Measurements from ENCODE around the gene SULT2B1.
A peak's percentile ranks its signal among the peaks of the same experiment; 100 is the strongest.
"Not testable (repeated sequence)": the region's sequence is repeated elsewhere in the genome, so short reads cannot be mapped to it uniquely, and the experiment has no call there.

SULT2B1 gene

DNA sequence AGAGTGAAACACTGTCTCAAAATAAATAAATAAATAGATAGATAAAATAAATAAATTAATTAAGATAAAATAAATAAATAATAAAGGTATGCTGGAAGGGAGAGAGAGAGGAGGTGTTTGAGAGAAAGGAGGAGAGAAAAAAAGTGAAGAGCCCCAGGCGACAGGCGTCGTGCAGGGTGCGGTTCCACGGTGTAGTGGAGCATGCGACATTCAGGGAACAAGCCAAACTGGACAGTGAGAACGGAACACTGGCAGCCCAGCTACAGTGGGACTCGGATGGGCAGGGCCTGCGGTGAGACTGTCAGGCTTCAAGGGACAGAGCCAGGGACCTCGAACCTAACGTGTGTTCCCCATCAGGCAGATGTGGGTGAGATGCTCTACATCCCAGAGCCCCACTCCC lies 9.4 kb downstream of the SULT2B1 start:
- no peak for DNase-seq

DNA sequence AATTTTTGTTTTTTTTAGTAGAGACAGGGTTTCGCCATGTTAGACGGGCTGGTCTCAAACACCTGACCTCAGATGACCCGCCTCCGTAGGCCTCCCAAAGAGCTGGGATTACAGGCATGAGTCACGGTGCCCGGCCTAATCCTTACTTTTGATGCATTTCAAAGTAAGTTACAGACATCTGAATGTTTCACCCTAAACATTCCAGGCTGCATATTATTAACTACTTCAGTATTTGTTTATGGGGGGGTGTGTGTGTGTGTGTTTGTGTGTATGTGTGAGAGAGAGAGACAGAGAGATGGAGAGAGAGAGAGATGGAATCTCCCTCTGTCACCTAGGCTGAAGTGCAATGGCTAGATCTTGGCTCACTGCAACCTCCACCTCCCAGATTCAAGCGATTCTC lies 13.1 kb downstream of the SULT2B1 start:
- no peak for DNase-seq

DNA sequence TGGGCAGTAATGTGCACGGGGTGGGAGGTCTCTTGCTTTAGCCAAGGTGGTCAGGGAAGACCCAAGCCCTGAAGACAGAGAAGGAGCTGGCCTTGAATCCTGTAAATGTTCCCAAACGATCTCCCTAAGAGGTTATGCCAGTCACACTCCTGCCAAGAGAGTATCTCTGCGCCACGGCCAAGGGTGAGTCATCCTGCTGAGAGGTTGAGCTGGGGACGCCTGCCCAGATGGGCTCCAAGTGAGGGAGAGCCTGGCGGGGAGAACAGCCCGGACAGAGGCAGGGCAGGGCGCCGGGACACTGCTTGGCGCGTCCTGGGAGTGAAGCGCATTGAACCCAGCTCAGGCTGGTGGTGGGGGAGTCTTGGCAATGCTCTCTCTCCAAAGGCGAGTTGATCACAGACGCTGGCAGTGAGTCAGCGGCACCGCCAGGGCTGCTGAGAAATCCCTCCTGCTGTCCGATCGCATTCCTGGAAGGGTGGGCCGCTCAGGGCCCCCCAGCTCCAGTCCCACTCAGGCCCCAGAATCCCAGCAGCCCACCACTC lies 16.4 kb downstream of the SULT2B1 start:
- DNase-seq: peak; percentile 30

DNA sequence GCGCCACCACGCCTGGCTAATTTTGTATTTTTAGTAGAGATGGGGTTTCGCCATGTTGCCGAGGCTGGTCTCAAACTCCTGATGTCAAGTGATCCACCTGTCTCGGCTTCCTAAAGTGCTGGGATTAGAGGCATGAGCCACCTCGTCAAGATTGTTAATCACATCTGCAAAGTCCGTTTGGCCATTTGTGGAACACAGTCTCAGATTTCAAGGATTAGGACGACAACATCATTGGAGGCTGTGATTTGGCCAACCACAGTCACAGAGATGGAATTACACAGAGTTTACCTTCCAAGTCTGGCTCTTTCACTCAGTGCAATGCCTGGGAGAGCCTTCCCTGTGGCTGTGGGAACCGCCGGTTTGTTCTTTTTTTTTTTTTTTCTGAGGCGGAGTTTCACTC lies 17.8 kb downstream of the SULT2B1 start:
- no peak for DNase-seq

DNA sequence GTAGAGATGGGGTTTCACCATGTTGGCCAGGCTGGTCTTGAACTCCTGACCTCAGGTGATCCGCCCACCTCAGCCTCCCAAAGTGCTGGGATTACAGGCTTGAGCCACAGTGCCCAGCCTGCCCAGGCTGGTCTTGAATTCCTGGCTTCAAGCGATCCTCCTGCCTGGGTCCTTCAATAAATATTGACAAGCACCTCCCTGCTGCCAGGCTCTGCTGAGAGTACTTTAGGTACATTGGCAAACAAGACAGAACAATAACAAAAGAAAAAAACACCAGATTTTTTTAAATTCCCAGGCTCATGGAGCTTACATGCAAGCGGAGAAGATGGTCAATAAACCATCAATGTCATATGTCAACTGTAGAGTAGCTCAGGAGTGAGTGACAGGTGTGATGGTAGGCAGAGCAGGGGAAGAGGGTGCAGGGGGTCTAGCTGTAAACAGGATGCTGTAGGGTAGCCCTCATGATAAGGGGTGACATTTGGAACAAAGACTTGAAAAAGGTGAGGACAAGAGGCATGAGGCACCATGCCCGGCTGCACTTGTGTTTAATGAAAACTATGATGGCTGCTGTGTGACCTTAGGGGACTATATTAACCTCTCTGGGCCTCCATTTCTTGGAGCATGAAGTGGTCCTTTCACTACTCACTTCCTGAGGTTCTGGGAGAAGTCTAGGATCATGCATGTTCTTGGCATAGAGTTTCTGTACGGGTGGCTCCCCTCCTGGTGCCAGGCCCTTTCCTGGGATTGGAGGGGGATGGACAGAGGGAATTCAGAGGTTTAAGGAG lies 19.6 kb downstream of the SULT2B1 start:
- no peak for DNase-seq

DNA sequence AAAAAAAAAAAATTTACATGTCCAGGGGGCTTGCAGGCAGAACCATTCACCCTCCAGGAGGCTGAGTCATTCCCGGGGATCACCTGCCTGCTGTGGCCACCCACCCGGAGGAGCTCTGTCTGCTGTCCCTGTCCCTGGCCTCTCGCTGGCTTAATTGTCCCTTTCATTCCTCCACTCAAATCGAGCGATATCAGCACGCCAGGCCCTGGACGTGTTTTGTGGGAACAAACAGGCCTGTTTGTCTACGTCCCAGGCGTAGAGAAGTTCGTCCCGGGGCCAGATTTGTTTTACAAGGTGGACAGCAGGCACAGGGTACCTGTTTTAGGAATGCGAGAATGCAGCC lies 21.2 kb downstream of the SULT2B1 start:
- DNase-seq: no peak

DNA sequence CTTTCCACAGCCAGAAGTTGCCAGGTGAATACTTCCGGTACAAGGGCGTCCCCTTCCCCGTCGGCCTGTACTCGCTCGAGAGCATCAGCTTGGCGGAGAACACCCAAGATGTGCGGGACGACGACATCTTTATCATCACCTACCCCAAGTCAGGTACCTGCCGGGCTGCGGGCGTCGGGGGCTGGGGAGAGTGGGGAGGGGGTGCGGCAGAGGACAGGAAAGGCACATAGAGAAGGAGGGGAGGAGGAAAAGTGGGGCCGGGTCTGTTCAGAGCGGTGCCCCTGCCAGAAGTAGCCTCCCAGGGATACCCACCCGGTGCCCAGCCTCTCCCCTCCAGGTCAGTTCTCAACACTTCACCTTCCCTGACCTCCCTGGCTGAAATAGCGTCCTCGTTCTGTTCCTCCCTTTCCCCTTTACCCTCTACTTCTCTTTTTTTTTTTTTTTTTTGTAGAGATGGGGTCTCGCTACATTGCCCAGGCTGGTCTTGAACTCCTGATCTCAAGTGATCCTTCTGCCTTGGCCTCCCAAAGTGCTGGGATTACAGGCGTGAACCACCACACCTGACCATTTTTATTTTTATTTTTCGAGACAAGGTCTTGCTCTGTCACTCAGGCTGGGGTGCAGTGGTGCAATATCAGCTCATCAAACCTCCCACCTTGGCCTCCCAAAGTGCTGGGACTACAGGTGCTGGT lies 24.1 kb downstream of the SULT2B1 start:
- DNase-seq: no peak

DNA sequence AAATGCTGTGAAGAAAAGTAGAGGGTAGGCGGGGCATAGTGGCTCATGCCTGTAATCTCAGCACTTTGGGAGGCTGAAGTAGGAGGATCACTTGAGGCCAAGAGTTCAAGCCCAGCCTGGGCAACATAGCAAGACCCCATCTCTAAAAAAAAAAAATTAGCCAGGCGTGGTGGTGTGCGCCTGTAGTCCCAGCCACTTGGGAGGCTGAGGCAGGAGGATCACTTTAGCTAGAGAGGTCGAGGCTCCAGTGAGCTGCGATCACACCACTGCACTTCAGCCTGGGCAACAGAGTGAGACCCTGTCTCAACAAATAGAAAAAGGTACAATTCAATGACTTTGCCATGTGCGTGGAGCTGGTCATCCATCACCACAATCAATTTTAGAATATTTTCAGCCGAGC lies 25.9 kb downstream of the SULT2B1 start:
- not testable (repeated sequence) for DNase-seq

DNA sequence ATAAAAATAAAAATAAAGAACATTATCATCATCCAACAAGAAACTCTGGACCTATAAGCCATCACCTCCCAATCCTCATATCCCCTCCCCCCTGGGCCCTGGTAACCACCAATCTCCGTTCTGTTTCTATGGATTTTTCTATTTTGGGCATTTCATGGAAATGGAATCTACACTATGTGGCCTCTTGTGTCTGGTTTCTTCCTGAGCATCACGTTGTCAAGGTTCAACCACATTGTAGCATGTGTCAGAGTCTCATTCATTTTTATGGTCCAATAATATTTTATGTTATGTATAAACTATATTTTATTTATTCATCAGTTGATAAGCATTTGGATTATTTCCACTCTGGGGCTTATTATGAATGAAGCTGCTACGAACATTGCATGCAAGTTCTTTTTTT lies 26.9 kb downstream of the SULT2B1 start:
- DNase-seq: no peak

DNA sequence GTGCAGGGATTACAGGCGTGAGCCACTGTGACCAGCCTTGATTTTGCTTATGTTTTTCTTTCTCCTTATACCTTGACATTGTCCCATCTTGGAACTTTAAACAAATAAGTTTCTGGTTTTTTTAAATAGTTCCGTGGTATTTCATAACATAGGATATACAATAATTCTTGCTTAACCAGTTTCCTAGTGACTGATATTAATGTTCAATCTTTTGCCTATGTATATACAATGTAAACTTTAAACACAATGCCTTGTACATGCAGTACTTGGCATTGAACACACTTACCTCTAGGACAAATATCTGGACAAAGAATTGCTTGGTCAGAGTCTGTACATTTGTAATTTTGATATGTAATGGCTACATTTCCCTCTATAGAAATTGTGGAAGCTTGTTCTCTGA lies 30.2 kb downstream of the SULT2B1 start:
- DNase-seq: no peak

DNA sequence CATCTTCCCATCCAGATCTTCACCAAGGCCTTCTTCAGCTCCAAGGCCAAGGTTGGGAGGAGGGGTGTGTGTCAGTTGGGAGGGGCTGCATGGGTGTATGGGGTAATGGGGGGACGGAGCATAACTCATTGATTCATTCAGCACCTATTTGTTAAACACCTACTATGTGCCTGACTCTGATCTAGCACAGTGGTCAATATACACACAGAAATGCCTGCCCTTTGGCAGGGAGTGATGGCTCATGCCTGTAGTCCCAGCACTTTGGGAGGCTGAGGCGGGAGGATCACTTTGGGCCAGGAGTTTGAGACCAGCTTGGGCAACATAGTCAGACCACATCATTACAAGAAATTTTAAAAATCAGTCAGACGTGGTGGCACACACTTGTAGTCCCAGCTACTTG lies 35.4 kb downstream of the SULT2B1 start:
- no peak for DNase-seq

DNA sequence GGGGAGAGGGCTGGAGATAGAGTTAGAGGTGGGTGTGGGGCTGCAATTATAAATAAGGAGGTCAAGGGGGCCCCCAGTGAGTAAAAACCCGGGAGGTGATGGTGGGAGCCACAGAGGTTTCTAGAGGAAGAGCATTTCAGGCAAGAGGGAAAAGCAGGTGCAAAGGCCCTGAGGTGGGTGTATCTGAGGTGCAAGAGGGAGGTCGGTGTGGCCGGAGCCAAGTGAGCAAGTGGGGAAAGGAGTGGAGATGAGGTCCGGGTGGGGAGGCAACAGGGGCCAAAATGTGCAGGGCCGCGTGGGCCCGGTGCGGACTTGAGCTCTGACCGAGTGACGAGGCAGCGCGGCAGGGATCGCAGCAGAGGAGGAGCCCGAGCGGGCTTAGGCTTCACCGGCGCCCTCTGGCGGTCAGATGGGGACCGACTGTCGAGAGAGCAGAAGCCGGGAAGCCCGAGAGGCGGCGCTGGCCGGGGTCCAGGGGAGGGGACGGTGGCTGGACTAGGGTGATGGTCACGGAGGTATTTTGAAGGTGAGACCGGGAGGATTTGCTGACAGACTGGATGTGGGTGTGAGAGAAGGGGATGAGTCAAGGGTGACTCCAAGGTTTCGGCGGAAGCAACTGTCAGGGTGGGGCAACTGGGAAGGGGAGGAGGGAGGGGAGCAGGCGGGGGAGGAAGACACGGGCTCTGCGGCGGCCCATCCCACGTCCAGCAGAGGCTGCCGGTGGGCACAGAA lies 36.9 kb downstream of the SULT2B1 start:
- peak; percentile 69 for DNase-seq

DNA sequence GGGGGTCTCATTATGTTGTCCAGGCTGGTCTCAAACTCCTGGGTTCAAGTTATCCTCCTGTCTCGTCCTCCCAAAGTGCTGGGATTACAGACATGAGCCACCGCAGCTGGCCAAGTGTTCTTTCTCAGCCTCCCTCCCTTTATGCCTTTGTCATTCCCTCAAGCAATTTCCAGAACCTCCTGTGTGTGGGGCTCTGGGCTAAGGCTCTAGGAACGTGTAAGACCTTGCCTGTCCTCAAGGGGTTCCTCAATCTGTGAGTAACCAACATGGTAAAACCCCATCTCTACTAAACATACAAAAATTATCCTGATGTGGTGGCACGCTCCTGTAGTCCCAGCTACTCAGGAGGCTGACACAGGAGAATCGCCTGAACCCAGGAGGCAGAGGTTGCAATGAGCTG lies 39.0 kb downstream of the SULT2B1 start:
- DNase-seq: no peak

DNA sequence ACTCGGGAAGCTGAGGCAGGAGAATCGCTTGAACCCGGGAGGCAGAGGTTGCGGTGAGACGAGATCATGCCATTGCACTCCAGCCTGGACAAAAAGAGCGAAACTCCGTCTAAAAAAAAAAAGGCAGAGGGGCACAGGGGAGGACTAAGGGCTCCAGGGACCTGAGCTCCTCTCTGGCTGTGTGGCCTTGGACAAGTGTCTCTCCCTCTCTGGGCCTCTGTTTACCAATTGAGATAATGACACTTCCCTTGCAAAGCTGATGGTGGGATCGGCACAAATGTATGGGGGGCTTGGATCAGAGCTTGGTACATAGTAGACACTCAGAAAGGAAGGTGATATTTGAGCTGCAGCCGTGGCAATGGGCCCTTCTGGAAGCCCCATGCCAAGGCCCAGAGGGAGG lies 43.2 kb downstream of the SULT2B1 start:
- no peak for DNase-seq

DNA sequence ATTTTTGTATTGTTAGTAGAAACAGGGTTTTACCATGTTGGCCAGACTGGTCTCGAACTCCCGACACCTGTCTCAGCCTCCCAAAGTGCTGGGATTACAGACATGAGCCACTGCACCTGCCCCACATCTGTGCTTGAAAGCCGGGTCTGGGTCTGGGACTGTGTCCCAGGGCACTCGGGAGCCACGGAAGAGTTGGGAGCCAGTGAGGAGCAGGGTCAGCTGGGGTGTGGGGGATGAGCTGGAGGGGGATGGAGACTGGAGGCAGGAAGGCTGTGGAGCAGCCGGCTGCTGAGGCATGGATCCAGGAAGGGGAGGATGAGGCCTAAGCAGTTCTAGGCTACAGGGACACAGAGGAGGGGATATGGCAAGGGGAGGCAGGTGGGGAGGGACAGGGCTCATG lies 43.9 kb downstream of the SULT2B1 start:
- no peak for DNase-seq

DNA sequence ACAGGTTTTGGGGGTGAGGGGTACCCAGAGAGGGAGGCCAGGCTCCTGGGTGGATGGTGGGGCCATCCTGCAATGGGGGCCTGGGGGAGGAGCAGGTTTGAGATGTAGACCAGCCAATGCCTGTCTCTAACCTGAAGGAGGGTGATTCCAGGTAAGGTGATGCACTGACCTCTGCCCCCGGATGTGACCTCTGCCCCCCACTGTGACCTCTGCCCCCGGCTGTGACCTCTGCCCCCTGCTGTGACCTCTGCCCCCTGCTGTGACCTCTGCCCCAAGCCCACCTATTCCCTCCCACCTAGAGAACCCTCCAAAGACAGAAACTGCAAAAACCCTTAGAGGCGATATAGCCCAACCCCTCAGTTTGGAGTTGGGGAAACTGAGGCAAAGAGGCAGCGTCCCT lies 44.3 kb downstream of the SULT2B1 start:
- DNase-seq: no peak

DNA sequence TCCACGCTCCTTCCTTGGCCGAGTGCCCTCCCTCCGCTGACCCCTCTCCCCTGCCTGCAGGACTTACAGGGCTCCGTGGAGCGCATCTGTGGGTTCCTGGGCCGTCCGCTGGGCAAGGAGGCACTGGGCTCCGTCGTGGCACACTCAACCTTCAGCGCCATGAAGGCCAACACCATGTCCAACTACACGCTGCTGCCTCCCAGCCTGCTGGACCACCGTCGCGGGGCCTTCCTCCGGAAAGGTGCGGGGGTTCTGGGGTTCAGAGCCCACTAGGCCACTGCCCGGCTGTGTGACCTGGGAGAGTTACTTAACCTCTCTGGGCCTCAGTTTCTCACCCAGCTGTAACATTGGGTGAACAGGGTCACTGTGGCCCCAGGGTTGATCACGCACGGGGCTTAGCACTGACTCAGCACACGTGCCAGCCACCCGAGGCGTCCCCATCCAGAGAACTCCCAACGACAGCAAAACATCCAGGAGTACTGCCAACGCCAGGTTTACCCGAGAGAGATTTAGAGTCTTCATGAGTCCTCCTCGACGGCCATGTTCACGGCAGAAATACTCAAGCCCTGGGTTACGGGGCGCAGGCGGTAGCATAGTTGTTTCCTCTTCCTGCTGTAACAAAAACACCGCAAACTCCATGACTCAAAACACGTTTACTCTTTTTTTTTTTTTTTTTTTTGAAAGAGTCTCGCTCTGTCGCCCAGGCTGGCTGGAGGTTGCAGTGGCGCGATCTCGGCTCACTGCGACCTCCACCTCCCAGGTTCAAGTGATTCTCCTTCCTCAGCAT lies 44.9 kb downstream of the SULT2B1 start:
- DNase-seq: no peak

DNA sequence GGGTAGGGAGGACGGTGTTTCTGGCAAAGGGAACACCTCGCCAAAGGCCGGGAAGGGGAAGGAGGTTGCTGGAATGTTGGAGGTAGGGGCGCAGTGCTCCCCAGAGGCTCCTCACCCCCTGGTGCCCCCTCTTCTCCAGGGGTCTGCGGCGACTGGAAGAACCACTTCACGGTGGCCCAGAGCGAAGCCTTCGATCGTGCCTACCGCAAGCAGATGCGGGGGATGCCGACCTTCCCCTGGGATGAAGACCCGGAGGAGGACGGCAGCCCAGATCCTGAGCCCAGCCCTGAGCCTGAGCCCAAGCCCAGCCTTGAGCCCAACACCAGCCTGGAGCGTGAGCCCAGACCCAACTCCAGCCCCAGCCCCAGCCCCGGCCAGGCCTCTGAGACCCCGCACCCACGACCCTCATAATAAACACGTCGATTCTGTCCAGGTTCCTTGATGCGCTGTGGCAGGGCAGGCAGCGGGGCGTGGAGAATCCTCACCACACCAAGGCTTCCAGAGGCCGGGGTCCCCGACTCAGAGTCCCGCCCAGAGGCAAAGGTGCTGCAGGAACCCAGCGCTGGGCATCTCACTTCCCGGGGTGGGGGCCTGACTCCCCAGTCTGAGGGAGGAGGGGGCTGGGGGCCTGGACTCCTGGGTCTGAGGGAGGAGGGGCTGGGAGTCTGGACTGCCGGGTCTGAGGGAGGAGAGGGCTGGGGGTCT lies 47.2 kb downstream of the SULT2B1 start:
- no peak for DNase-seq

DNA sequence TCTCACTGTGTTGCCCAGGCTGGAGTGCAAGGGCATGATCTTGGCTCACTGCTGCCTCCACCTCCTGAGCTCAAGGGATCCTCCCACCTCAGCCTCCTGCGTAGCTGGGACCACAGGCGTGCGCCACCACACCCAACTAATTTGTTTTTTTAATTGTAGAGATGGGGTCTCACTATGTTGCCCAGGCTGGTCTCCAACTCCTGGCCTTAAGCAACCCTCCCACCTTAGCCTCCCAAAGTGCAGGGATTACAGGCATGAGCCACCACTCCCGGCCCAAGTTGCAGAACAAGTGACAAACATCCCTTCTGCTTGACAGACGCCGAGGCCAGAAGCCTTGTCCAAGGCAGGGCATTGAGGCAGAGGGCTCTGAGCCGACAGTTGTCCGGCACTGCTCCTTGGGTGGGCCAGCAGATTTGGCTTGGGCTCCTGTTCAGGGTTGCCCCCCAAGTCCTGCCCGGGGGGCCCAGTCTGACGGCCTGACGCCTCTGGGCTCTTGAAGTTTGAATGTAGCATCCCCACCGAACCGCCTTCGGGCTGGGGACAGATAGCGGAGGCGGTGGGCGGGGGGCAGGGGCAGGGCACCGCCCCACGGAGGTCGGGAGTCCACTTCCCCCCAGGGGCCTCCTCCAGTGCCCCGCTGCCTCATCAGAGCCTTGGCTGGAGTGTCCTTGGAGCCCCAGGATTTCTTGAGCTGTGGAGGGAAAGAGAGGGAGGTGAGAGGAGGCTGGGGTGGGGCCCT lies 48.9 kb downstream of the SULT2B1 start:
- no peak for DNase-seq

DNA sequence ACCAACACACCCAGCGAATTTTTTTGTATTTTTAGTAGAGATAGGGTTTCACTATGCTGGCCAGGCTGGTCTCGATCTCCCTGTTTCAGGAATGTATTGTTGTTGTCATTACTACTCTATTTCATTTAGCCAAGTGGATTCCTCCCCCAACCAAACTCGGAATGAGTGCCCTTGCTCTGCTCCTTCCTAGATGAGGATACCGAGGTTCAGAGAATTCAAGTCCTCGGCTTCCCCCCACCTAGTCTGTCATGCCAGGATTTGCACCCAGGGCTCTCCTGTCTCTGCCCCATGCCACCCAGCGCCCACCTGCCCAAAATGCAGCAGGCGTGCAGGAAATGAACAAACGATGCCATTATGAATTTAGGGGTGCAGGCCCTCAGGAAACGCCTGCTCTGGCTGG lies 51.0 kb downstream of the SULT2B1 start:
- no peak for DNase-seq

DNA sequence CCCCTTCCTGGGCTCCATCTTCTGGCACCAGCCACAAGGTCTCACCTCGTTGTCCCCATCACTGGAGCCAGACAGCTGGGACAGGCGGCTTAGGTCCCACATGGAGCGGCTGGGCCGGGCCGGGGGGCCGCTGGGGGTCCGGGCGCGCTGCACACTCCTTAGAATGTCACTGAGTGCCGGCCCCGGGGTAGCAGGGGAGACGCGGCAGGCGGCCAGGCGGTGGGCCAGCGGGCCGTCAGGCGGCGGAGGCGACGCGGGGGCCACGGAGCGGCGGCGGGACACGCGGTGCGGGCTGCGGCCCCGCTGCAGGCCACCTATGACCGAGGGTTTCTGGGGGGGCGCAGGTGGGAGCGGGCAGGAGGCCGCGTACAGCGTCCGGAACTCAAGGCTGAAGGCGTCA lies 51.5 kb downstream of the SULT2B1 start:
- DNase-seq: no peak

DNA sequence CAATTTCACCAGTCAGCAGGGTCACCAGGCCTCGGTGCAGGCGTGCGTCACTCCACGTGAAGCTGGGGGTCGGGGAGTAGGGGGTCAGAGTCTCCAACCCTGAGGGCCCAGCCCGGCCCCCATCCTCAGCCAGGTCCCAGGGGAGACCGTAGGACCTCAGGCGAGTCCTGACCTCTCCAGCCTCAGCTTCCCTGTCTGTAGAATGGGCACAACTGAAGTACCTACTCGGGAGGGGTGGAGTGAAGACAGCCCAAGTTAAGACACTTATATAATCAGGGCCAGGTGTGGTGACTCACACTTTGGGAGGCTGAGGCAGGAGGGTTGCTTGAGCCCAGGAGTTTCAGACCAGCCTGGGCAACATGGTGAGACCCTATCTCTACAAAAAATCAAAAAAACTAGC lies 51.9 kb downstream of the SULT2B1 start:
- no peak for DNase-seq

Data from NCI-H1694 treated with DMSO at 0.1 percent for 48 hours (cell line).